Middle frontal gyrus (tissue), 1 donor: ENCODE results near the gene SNX32.

Experiments used
- DNase-seq: peaks from one replicate; pipeline ENCODE4 v3.0.0-alpha.2; 2015; ENCODE audit warnings: low spot score; ENCODE audit errors: extremely low spot score

Gene SNX32

DNA sequence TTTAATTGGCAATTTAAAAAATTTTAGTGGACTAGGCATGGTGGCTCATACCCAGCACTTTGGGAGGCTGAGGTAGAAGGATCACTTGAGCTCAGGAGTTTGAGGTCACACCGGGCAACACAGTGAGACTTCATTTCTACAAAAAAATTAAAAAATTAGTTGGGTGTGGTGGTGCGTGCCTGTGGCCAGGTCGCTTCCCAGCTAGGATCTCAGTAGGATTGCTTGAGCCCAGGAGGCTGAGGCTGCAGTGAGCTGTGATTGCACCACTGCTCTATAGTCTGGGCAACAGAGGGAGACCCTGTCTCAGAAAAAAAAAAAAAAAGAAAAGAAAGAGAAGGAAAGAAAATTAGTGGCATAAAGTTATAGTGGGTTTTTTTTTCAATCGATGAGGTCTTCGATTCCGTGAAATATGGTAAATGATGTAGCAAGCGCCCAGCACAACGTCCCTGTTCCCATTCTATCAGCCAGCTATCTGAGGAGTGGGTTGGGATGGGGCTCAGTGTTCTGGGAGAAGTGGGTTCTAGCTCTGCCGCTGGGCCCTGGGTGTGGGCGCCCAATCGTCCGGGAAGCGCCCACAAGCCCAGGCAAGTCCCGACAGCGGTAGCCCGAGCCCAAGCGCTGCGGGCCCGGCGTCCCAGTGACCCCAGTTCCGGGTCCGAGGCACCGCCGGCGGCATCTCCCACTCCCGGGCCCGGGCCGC, 65.0 kb downstream of the SNX32 start:
- no peak for DNase-seq

DNA sequence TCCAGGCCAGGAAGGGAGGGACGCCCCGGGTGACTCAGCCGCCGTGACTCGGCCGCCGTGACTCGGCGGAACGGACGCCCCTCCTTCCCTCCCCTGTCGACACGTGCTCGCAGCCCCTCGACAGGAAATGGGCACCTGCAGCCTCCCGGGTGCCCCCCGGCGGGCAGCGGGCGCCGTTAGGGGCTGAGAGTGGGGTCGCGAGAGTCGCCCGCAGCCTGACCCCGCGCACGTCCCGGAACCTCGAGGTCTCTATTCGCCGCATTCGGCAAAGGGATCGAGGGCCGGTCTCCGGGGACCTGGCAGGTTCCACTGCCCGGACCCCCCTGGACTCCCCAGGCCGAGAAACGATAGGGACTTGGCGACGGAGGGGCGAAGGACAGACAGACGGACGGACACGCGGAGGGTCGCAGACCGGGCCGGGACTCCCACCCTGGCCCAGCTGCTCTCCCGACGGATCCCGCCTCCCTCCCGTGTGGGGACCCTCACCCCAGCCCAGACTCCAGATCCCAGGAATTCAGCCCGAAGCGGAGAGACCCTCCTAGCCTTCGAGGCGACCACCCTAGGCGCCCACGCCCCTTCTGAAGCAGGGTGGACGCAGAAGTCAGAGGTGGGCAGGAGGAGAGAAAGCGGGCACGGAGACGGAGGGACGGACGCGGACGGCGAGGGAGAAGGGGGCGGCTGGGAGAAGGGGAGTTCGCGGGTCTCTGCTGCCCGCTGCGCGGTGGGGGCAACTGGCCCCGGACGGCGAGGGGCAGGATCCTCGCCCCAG, 65.8 kb downstream of the SNX32 start:
- no peak for DNase-seq

DNA sequence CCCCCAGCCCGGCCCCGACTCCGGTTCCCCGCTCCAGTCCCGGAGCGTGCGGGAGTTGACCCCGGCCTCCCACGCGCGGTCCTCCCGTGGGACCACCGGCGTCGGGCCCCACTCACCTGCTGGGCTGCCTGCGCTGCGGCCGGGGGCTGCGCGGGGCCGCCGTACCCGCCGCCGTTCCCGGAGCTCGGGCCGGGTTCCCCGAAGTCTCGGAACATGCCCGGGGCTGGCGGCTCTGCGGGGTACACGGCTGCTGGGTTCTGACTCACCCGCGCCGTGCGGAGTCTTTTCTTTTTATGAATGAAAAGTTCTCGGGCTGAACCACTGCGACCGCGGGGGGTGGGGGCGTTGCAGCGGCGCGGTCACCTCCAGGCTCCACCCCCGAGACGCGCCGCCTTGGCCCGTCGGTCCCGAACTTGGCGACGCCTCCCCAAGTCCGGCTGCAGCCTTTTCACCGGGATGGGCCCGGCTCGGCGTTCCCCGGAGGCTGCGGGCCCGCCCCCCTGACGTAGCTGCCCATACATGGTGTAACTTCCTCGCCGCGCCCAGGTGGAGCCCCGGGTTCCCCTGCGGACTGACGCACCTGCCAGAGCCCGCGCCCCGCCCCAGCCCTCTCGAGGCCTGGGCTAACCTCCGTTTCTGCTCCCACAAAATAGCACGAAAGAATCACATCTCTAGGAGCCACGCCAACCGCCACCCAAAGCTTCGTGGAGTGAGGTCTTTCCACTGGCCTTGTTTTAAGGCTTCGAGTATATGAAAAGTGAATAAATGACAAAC, 66.5 kb downstream of the SNX32 start, which contains the start of gene FOSL1:
Gene FOSL1 (minus strand): TSS at position 264 of the 774 bp plus-strand sequence. CDS start 49 bp downstream, at position 215.
- DNase-seq, result no peak

DNA sequence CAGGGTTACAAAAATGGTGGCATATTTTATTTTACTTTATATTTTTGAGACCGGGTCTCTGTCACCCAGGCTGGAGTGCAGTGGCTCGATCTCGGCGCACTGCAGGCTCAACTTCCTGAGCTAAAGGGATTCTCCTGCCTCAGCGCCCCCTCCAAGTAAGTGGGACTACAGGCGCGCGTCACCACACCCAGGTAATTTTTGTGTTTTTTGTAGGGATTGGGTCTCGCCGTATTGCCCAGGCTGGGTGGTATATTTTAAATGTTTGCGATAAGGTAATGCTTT, 67.1 kb downstream of the SNX32 start:
- no peak for DNase-seq

DNA sequence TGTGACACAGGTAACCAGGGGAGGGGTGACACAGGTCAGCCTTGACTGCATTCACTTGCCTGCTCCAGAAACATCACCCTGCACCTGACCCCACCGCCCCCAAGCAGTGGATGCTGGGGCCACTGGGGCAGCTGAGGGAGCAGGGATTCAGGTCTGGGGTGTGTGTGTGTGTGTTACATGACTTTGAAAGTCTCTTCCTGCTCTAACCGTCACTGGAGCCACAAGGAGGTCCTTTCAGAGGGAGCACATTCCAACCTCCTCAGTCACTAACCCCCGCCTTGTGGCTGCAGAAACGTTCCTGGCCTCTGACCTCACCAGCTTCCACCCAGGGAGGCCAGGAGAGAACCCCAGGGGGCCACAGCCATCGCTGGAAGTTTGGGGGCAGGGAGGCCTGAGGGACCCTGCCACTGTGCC, 69.3 kb downstream of the SNX32 start:
- DNase-seq, result no peak
